Endothelial cell of umbilical vein (primary cell): ENCODE measurements around the gene PCDHA3. TPM values are rescaled to one million over a fixed set of nuclear protein-coding genes. Genes with fewer than 3 reads are reported as not detected.
"Not testable (repeated sequence)": the region's sequence is repeated elsewhere in the genome, so short reads cannot be mapped to it uniquely, and the experiment has no call there.

Experiments
- BruUV-seq: library from RNA; stranded (reverse); fragments of 400-500 nt; replicated peaks from 2 replicates; lab custom pipeline; 2021; lab: Mats Ljungman, UMichigan
- CTCF ChIA-PET: fragments of 300-600, 350-600 bp; sonication (Branson Sonifier 250); formaldehyde crosslinking; loops from one replicate; lab custom pipeline; 2021; ENCODE audit warnings: antibody characterized with exemption, inconsistent platforms; lab: Charles Lee
- POLR2A ChIA-PET: fragments of 300-600, 350-600 bp; sonication (Branson Sonifier 250); formaldehyde crosslinking; loops from one replicate; lab custom pipeline; 2021; ENCODE audit warnings: antibody characterized with exemption, inconsistent platforms; lab: Charles Lee
- DNase-seq: peaks from one replicate; pipeline ENCODE4 v3.0.0-alpha.2; 2011; ENCODE audit warnings: low read depth, low spot score
- FAIRE-seq: peaks from 2 replicates; lab custom pipeline; 2011; peaks lifted over from hg19 to GRCh38; lab: Jason Lieb, UNC
- H2AFZ ChIP-seq: 2 replicates; pipeline ENCODE4 v1.6.0; 2012; ENCODE audit warnings: low read depth, low read length, control low read depth, inconsistent platforms
- H3K27ac ChIP-seq: 2 replicates; pipeline ENCODE4 v1.5.1; 2011; ENCODE audit warnings: low read depth, mild to moderate bottlenecking, control low read depth, low read length, moderate library complexity; ENCODE audit not compliant: insufficient read depth
- H3K27me3 ChIP-seq, 2 experiments: 2 replicates each; pipeline versions ENCODE4 v1.6.0 to v1.6.1; 2011; ENCODE audit warnings: low read length in 2 of 2, mixed read lengths in 1 of 2; ENCODE audit not compliant: control insufficient read depth in 2 of 2, insufficient read depth in 2 of 2
- H3K36me3 ChIP-seq, 2 experiments: 2 replicates in 1 of 2; 3 replicates in 1 of 2; pipeline ENCODE4 v1.5.1; 2011; ENCODE audit warnings: low read length in 2 of 2, mild to moderate bottlenecking in 1 of 2, moderate library complexity in 1 of 2; ENCODE audit not compliant: control insufficient read depth in 2 of 2, insufficient read depth in 2 of 2; ENCODE audit errors: extremely low read depth in 1 of 2
- H3K4me1 ChIP-seq: 3 replicates; pipeline ENCODE4 v1.5.1; 2011; ENCODE audit warnings: mild to moderate bottlenecking, low read length; ENCODE audit not compliant: control insufficient read depth, insufficient read depth; ENCODE audit errors: extremely low read depth
- H3K4me2 ChIP-seq: 2 replicates; pipeline ENCODE4 v1.6.1; 2011; ENCODE audit warnings: low read length, control low read depth, mixed read lengths; ENCODE audit not compliant: insufficient read depth
- H3K4me3 ChIP-seq, 3 experiments: fragments of 200-600 bp in 1 of 3; sonication (generic), shearing (Covaris generic) in 1 of 3; replicated peaks in 1 of 3; 2 replicates each; pipeline ENCODE4 v1.5.1; 2011 to 2016; ENCODE audit warnings: control low read depth in 3 of 3, low read length in 3 of 3, mild to moderate bottlenecking in 2 of 3, inconsistent platforms in 1 of 3, low read depth in 1 of 3, moderate library complexity in 1 of 3; ENCODE audit not compliant: insufficient read depth in 1 of 3
- H3K79me2 ChIP-seq: 2 replicates; pipeline ENCODE4 v1.6.0; 2012; ENCODE audit warnings: low read length, inconsistent platforms; ENCODE audit not compliant: control insufficient read depth, insufficient read depth
- H3K9ac ChIP-seq: replicated peaks from 2 replicates; pipeline ENCODE3; 2011; ENCODE audit warnings: low read length, control low read depth; ENCODE audit not compliant: insufficient read depth; ENCODE audit errors: extremely low read depth
- H3K9me1 ChIP-seq: replicated peaks from 3 replicates; pipeline ENCODE4 v1.6.0; 2011; ENCODE audit warnings: mild to moderate bottlenecking, low read length; ENCODE audit not compliant: control insufficient read depth, insufficient read depth; ENCODE audit errors: extremely low read depth
- H3K9me3 ChIP-seq: replicated peaks from 2 replicates; pipeline ENCODE4 v1.5.1; 2012; ENCODE audit warnings: low read length, inconsistent platforms; ENCODE audit not compliant: control insufficient read depth, insufficient read depth
- H4K20me1 ChIP-seq: replicated peaks from 2 replicates; pipeline ENCODE3; 2011; ENCODE audit warnings: mild to moderate bottlenecking, low read length; ENCODE audit not compliant: control insufficient read depth, insufficient read depth; ENCODE audit errors: extremely low read depth
- dilution Hi-C: fragments of 300-500 bp; cut with MboI; formaldehyde crosslinking; loops from one replicate; pipeline ENCODE4 v1.15.0; 2019; ENCODE audit warnings: low sequenced_read_pairs; ENCODE audit not compliant: extremely low pct_ligation_motif_present
- intact Hi-C: fragments of 100-400 bp; cut with micrococcal nuclease; formaldehyde crosslinking; loops from one replicate; pipeline ENCODE4 v1.10.0; 2022
- polyA plus RNA-seq, 4 experiments: library from polyadenylated mRNA; depleted of rRNA in 3 of 4; stranded (reverse) in 3 of 4; unstranded in 1 of 4; fragments of >200 nt; gene quantifications; 2 replicates each; pipeline versions ENCODE4 v1.2.1 to v1.2.3, GENCODE V29; 2011 to 2012; ENCODE audit warnings: missing spikeins in 1 of 4
- total RNA-seq: library from RNA; stranded (reverse); gene quantifications from 2 replicates; pipeline ENCODE4 v1.2.3, GENCODE V29; 2021

PCDHA3 gene
- total and polyA plus RNA-seq, 2 donors (not counting 3 experiments of a cell fraction or from before 2014, with no cell fraction given), result 0.07 to 0.09 TPM

- H3K27ac ChIP-seq, FAIRE-seq, DNase-seq, H4K20me1 ChIP-seq, dilution Hi-C loops, H3K9me3 ChIP-seq, H3K4me2 ChIP-seq, CTCF ChIA-PET, H3K27me3 ChIP-seq, H3K9ac ChIP-seq, H3K4me1 ChIP-seq, intact Hi-C loops, BruUV-seq, POLR2A ChIA-PET, H3K9me1 ChIP-seq, H2AFZ ChIP-seq, H3K36me3 ChIP-seq, H3K4me3 ChIP-seq, H3K79me2 ChIP-seq: not testable (repeated sequence)
Measured at GRCh38 chr5:140849831-140850634, 49.2 kb downstream of the PCDHA3 start.

Other genes with a start within 250 kb of the PCDHA3 start
- gene SRA1, start 243.6 kb upstream of the PCDHA3 start, total RNA-seq, result 19.7 and 29.7 TPM in 2 replicates
- gene SRA1, start 243.6 kb upstream of the PCDHA3 start, polyA plus RNA-seq, result 17.6 and 20.3 TPM in 2 replicates
- 12.1 and 13.3 TPM in 2 replicates for gene APBB3, start 236.5 kb upstream of the PCDHA3 start, total RNA-seq
- gene APBB3, start 236.5 kb upstream of the PCDHA3 start, polyA plus RNA-seq, result 22.8 and 24.5 TPM in 2 replicates
- 60.9 and 65.6 TPM in 2 replicates for gene SLC35A4, start 236.2 kb upstream of the PCDHA3 start, total RNA-seq
- gene SLC35A4, start 236.2 kb upstream of the PCDHA3 start, polyA plus RNA-seq, result 112 and 118 TPM in 2 replicates
- 0.33 TPM in 1 of 2 replicates, not detected in the other for gene CD14, start 167.9 kb upstream of the PCDHA3 start, total RNA-seq
- 3.7 and 5.1 TPM in 2 replicates for gene CD14, start 167.9 kb upstream of the PCDHA3 start, polyA plus RNA-seq
- gene TMCO6, start 161.6 kb upstream of the PCDHA3 start, total RNA-seq, result 14.2 and 23.7 TPM in 2 replicates
- gene TMCO6, start 161.6 kb upstream of the PCDHA3 start, polyA plus RNA-seq, result 22.0 and 23.2 TPM in 2 replicates
- 56.1 and 63.4 TPM in 2 replicates for gene NDUFA2, start 153.4 kb upstream of the PCDHA3 start, total RNA-seq
- 130 and 131 TPM in 2 replicates for gene NDUFA2, start 153.4 kb upstream of the PCDHA3 start, polyA plus RNA-seq
- gene IK, start 153.2 kb upstream of the PCDHA3 start, total RNA-seq, result 78.9 and 90.4 TPM in 2 replicates
- 43.4 and 64.0 TPM in 2 replicates for gene IK, start 153.2 kb upstream of the PCDHA3 start, polyA plus RNA-seq
- gene WDR55, start 136.2 kb upstream of the PCDHA3 start, total RNA-seq, result 24.0 and 25.3 TPM in 2 replicates
- gene WDR55, start 136.2 kb upstream of the PCDHA3 start, polyA plus RNA-seq, result 17.5 and 17.8 TPM in 2 replicates
- gene DND1, start 127.5 kb upstream of the PCDHA3 start, total RNA-seq, result 1.1 TPM in 2 replicates
- gene DND1, start 127.5 kb upstream of the PCDHA3 start, polyA plus RNA-seq, result 1.2 and 1.4 TPM in 2 replicates
- gene HARS1, start 109.7 kb upstream of the PCDHA3 start, total RNA-seq, result 104 and 105 TPM in 2 replicates
- 56.0 and 65.2 TPM in 2 replicates for gene HARS1, start 109.7 kb upstream of the PCDHA3 start, polyA plus RNA-seq
- gene HARS2, start 109.6 kb upstream of the PCDHA3 start, total RNA-seq, result 29.6 and 31.7 TPM in 2 replicates
- gene HARS2, start 109.6 kb upstream of the PCDHA3 start, polyA plus RNA-seq, result 19.9 and 23.6 TPM in 2 replicates
- gene ZMAT2, start 100.6 kb upstream of the PCDHA3 start, total RNA-seq, result 49.0 and 49.4 TPM in 2 replicates
- gene ZMAT2, start 100.6 kb upstream of the PCDHA3 start, polyA plus RNA-seq, result 45.8 and 58.0 TPM in 2 replicates
- not detected in 2 replicates for gene PCDHA1, start 14.9 kb upstream of the PCDHA3 start, total RNA-seq
- gene PCDHA1, start 14.9 kb upstream of the PCDHA3 start, polyA plus RNA-seq, result 0.03 and 0.04 TPM in 2 replicates
- gene PCDHA2, start 6.2 kb upstream of the PCDHA3 start, total RNA-seq, result not detected in 2 replicates
- gene PCDHA2, start 6.2 kb upstream of the PCDHA3 start, polyA plus RNA-seq, result 0.02 TPM in 1 of 2 replicates, not detected in the other
- 0.04 and 0.14 TPM in 2 replicates for gene PCDHA4, start 6.0 kb downstream of the PCDHA3 start, total RNA-seq
- gene PCDHA4, start 6.0 kb downstream of the PCDHA3 start, polyA plus RNA-seq, result 0.14 and 0.26 TPM in 2 replicates
- not detected in 2 replicates for gene PCDHA5, start 20.6 kb downstream of the PCDHA3 start, total RNA-seq
- not detected in 2 replicates for gene PCDHA5, start 20.6 kb downstream of the PCDHA3 start, polyA plus RNA-seq
- gene PCDHA6, start 26.9 kb downstream of the PCDHA3 start, total RNA-seq, result 0.18 TPM in 1 of 2 replicates, not detected in the other
- 0.04 and 0.08 TPM in 2 replicates for gene PCDHA6, start 26.9 kb downstream of the PCDHA3 start, polyA plus RNA-seq
- 0.14 TPM in 1 of 2 replicates, not detected in the other for gene PCDHA7, start 33.2 kb downstream of the PCDHA3 start, total RNA-seq
- gene PCDHA7, start 33.2 kb downstream of the PCDHA3 start, polyA plus RNA-seq, result 0.07 and 0.30 TPM in 2 replicates
- not detected in 2 replicates for gene PCDHA8, start 40.1 kb downstream of the PCDHA3 start, total RNA-seq
- not detected in 2 replicates for gene PCDHA8, start 40.1 kb downstream of the PCDHA3 start, polyA plus RNA-seq
- not detected in 2 replicates for gene PCDHA9, start 47.3 kb downstream of the PCDHA3 start, total RNA-seq
- 0.03 TPM in 1 of 2 replicates, not detected in the other for gene PCDHA9, start 47.3 kb downstream of the PCDHA3 start, polyA plus RNA-seq
- 0.07 and 0.18 TPM in 2 replicates for gene PCDHA10, start 54.8 kb downstream of the PCDHA3 start, total RNA-seq
- gene PCDHA10, start 54.8 kb downstream of the PCDHA3 start, polyA plus RNA-seq, result 0.11 and 0.13 TPM in 2 replicates
- gene PCDHA11, start 67.9 kb downstream of the PCDHA3 start, total RNA-seq, result 0.12 TPM in 1 of 2 replicates, not detected in the other
- 0.03 TPM in 1 of 2 replicates, not detected in the other for gene PCDHA11, start 67.9 kb downstream of the PCDHA3 start, polyA plus RNA-seq
- not detected in 2 replicates for gene PCDHA12, start 74.3 kb downstream of the PCDHA3 start, total RNA-seq
- 0.03 TPM in 1 of 2 replicates, not detected in the other for gene PCDHA12, start 74.3 kb downstream of the PCDHA3 start, polyA plus RNA-seq
- gene PCDHA13, start 81.1 kb downstream of the PCDHA3 start, total RNA-seq, result not detected in 2 replicates
- not detected in 2 replicates for gene PCDHA13, start 81.1 kb downstream of the PCDHA3 start, polyA plus RNA-seq
- gene PCDHAC1, start 125.2 kb downstream of the PCDHA3 start, total RNA-seq, result not detected in 2 replicates
- gene PCDHAC1, start 125.2 kb downstream of the PCDHA3 start, polyA plus RNA-seq, result not detected in 2 replicates
- gene PCDHAC2, start 165.4 kb downstream of the PCDHA3 start, total RNA-seq, result 0.90 and 1.00 TPM in 2 replicates
- 0.97 and 1.2 TPM in 2 replicates for gene PCDHAC2, start 165.4 kb downstream of the PCDHA3 start, polyA plus RNA-seq